ENCODE results near the gene ANXA11. TPM values are rescaled to one million over a fixed set of nuclear protein-coding genes. Genes with fewer than 3 reads are reported as not detected.

The ANXA11 gene
- total and polyA plus RNA-seq, 2 of the 8 experiments (the other 6 are each of a cell fraction or from before 2014, with no cell fraction given): 40.5 to 84.9 TPM

- 52% methylated on average over 6 of the region's 6 CpGs; no CpG with 5 or more reads in 1 of the 2 experiments for WGBS, 2 experiments (ENCODE audit: extremely low coverage in 1 of 2, insufficient coverage in 1 of 2, insufficient read length in 1 of 2, insufficient replicate concordance in 2 of 2, low coverage in 1 of 2, low lambda C conversion rate in 2 of 2, missing lambda C conversion rate in 1 of 2)
- H3K4me2 ChIP-seq (ENCODE audit: insufficient read depth in 1 of 2, low read depth in 2 of 2, low read length in 2 of 2): peak overlapping the region; percentile 68 to 79; a peak in 2 of 4 replicates
- POLR2A ChIA-PET (ENCODE audit: partially characterized antibody): interaction anchor here (1.1 to 3.2 kb wide), 4 partner anchors 12 to 73 kb away, joined by 3 to 12 read pairs (median 4); partner anchors contain the start of gene TMEM254
Observed at GRCh38 chr10:80131499-80131901, 73.8 kb downstream of the ANXA11 start.

More at GRCh38 chr10:80131499-80131901, 73.8 kb downstream of the ANXA11 start:
- no peak overlapping the region for H3K9ac ChIP-seq (replicated peaks in 1 of 4; ENCODE audit: extremely low read depth in 1 of 4, low read depth in 3 of 4, low read length in 3 of 4)
- H3K18ac ChIP-seq (ENCODE audit: extremely low read depth, low read length): peak overlapping the region; percentile 2; the same call in 1 of the 2 replicates
- H2BK12ac ChIP-seq (ENCODE audit: low read depth, low read length): no peak overlapping the region; the same call in 1 of the 2 replicates
- no peak overlapping the region for H3K56ac ChIP-seq (replicated peaks; ENCODE audit: insufficient read length, low read depth, low read length)
- no peak overlapping the region for H2AK5ac ChIP-seq (ENCODE audit: low read depth, low read length)
- H3K4me3 ChIP-seq (ENCODE audit: extremely low read depth in 1 of 4, insufficient read depth in 2 of 4, low read depth in 3 of 4, low read length in 4 of 4): peak overlapping the region in 1 of 4 experiments; percentile 76; a peak in 1 of 8 replicates
- no peak overlapping the region for H4K8ac ChIP-seq (ENCODE audit: extremely low read depth, insufficient read depth, low read length)
- H3K4ac ChIP-seq (replicated peaks; ENCODE audit: insufficient read length, low read depth, low read length): no peak overlapping the region
- no peak overlapping the region for H3K23ac ChIP-seq (ENCODE audit: insufficient read length)
- H4K91ac ChIP-seq (replicated peaks; ENCODE audit: insufficient read length, low read length): no peak overlapping the region
- H3K27me3 ChIP-seq (replicated peaks in 1 of 4; ENCODE audit: control insufficient read depth in 3 of 4, extremely low read depth in 1 of 4, insufficient read depth in 3 of 4, low read length in 3 of 4): peaks cover 0 to 11% (median 8%) of the 10 kb centered on the region in 4 experiments; a peak in 4 of 7 replicates
- no peak overlapping the region for H2BK5ac ChIP-seq (ENCODE audit: low read depth, low read length)
- no peaks in the 10 kb centered on the region for H3K9me3 ChIP-seq (ENCODE audit: insufficient read depth in 2 of 2, low read depth in 1 of 2, low read length in 1 of 2)
- no peak overlapping the region for H4K5ac ChIP-seq (ENCODE audit: insufficient read length, low read depth, low read length)
- FAIRE-seq (peak; percentile 32), DNase-seq (ENCODE audit: low read depth in 1 of 2, low spot score in 2 of 2) (no peak)
- H3K14ac ChIP-seq (ENCODE audit: insufficient read length): no peak overlapping the region
- no peak overlapping the region for H2AFZ ChIP-seq (ENCODE audit: low read length)
- no peaks in the 10 kb centered on the region for H3K36me3 ChIP-seq (ENCODE audit: control insufficient read depth in 2 of 4, insufficient read depth in 4 of 4, low read length in 3 of 4)
- no peaks in the 10 kb centered on the region for H4K20me1 ChIP-seq (replicated peaks in 1 of 2; ENCODE audit: control insufficient read depth in 1 of 2, insufficient read depth in 2 of 2, low read length in 2 of 2)
- CTCF ChIA-PET (ENCODE audit: partially characterized antibody): interaction anchor here (0.6 to 5.3 kb wide), 12 partner anchors 9 to 667 kb away, joined by 3 to 57 read pairs (median 6); no protein-coding TSS in a partner anchor
- no peaks in the 10 kb centered on the region for H3K79me1 ChIP-seq (ENCODE audit: low read depth, low read length)
- H2BK20ac ChIP-seq (ENCODE audit: low read length): no peak overlapping the region
- H3K23me2 ChIP-seq (ENCODE audit: low read depth, low read length): peaks cover 2% of the 10 kb centered on the region; the same call in 1 of the 2 replicates
- TF ChIP-seq SP1 (IDR thresholded peaks at IDR 0.05; ENCODE audit: low read depth, low read length) (peak; percentile 36; the same call in 1 of the 2 replicates), TCF12 (IDR thresholded peaks at IDR 0.05; ENCODE audit: low read depth, low read length) (0 out of 2 replicates have a peak, but pooled peaks have one; percentile 28), CHD1 (IDR thresholded peaks at IDR 0.05; ENCODE audit: low read depth, low read length) (no peak), TEAD4 (IDR thresholded peaks at IDR 0.05; ENCODE audit: low read depth, low read length) (peak; percentile 95)
- peaks cover 5 to 9% (median 9%) of the 10 kb centered on the region in 4 experiments; a peak in 6 of 7 replicates for H3K4me1 ChIP-seq (replicated peaks in 1 of 4; ENCODE audit: control insufficient read depth in 3 of 4, insufficient read depth in 4 of 4, low read length in 3 of 4)
- no peaks in the 10 kb centered on the region for H3K79me2 ChIP-seq (ENCODE audit: control insufficient read depth in 1 of 2, insufficient read depth in 2 of 2, low read length in 2 of 2)
- no peak overlapping the region for H2BK15ac ChIP-seq (ENCODE audit: low read length)
- no peak overlapping the region for H3K27ac ChIP-seq (ENCODE audit: low read depth, low read length)
- no peak overlapping the region for H2BK120ac ChIP-seq (replicated peaks; ENCODE audit: low read depth, low read length)
